Heart right ventricle (tissue), 16 donors: ENCODE data around the gene MRAS. TPM values are rescaled to one million over a fixed set of nuclear protein-coding genes. Genes with fewer than 3 reads are reported as not detected.
"Not testable (repeated sequence)": the region's sequence is repeated elsewhere in the genome, so short reads cannot be mapped to it uniquely, and the experiment has no call there.

ENCODE experiments used
- ATAC-seq, 8 donors: fragments of 200-7000 bp; cut with Tn5 transposase; one replicate each; pipeline ENCODE4 v1.9.1; 2020; ENCODE audit warnings: mild to moderate bottlenecking in 8 of 8, moderate library complexity in 8 of 8, moderate number of reproducible peaks in 1 of 8
- DNase-seq, 2 donors: peaks; one replicate each; pipeline ENCODE4 v3.0.0-alpha.2; 2020
- H3K27ac ChIP-seq, 10 donors: fragments of 200-600 bp; sonication (generic) in 2 of 10; one replicate each; pipeline versions ENCODE4 v1.5.0 to v1.8.0; 2020 to 2022; ENCODE audit warnings: mild to moderate bottlenecking in 3 of 10
- H3K27me3 ChIP-seq, 7 donors: fragments of 200-600 bp; one replicate each; pipeline ENCODE4 v1.8.0; 2021 to 2022; ENCODE audit warnings: mild to moderate bottlenecking in 2 of 7
- H3K36me3 ChIP-seq, 9 donors: fragments of 200-600 bp; sonication (generic) in 1 of 9; one replicate each; pipeline versions ENCODE4 v1.5.0 to v1.8.0; 2020 to 2022; ENCODE audit warnings: mild to moderate bottlenecking in 2 of 9
- H3K4me1 ChIP-seq, 9 donors: fragments of 200-600 bp; sonication (generic) in 1 of 9; one replicate each; pipeline versions ENCODE4 v1.5.0 to v1.8.0; 2020 to 2022; ENCODE audit warnings: mild to moderate bottlenecking in 4 of 9
- H3K4me3 ChIP-seq, 10 donors: fragments of 200-600 bp; sonication (generic) in 2 of 10; one replicate each; pipeline versions ENCODE4 v1.5.0 to v1.8.0; 2020 to 2022; ENCODE audit warnings: mild to moderate bottlenecking in 7 of 10, moderate library complexity in 2 of 10
- H3K9me3 ChIP-seq, 11 donors: fragments of 200-600 bp in 10 of 11; sonication (generic) in 2 of 11; one replicate each; pipeline versions ENCODE4 v1.5.0 to v1.8.0; 2013 to 2022; ENCODE audit warnings: mild to moderate bottlenecking in 2 of 11, control low read depth in 1 of 11, moderate library complexity in 1 of 11
- CTCF ChIP-seq, 9 donors: fragments of 200-600 bp; sonication (generic) in 2 of 9; IDR thresholded peaks; one replicate each; pipeline versions ENCODE4 v1.5.0 to v1.8.0; 2021 to 2022; ENCODE audit warnings: antibody characterized with exemption in 9 of 9, mild to moderate bottlenecking in 5 of 9, moderate library complexity in 1 of 9
- WGBS, 2 donors: extraction: QIAGEN DNeasy Blood & Tissue Kit; methylation state at CpG; one replicate each; pipeline ENCODE4 v1.1.7; 2013; ENCODE audit warnings: inconsistent platforms in 1 of 2; 5-methylcytosine and 5-hydroxymethylcytosine counted together
- intact Hi-C, 10 donors: fragments of 100-400 bp; cut with DNase I; formaldehyde crosslinking; loops; one replicate each; pipeline versions ENCODE4 v1.11.1 to v1.14.2; 2022
- polyA plus RNA-seq, 2 donors: library from polyadenylated mRNA; stranded (reverse); fragments of 200-250 nt; gene quantifications; one replicate each; pipeline ENCODE4 v1.2.3, GENCODE V29; 2013
- total RNA-seq, 10 donors: library from RNA; stranded (reverse); fragmentation: NEBNext Ultra II Directional in 3 of 10; extraction: Animal tissue kit (Norgen Biotek cat#: 25700) in 3 of 10; gene quantifications; one replicate each; pipeline versions ENCODE4 v1.2.1 to v1.2.4, GENCODE V29; 2021 to 2023
- donor health status: Arrhythmogenic right ventricular cardiomyopathy.
- donor health status: ischemic (EF 13 %, LVEDD 7.1; RV severe dilation, severe dysfunction).
- donor health status: healthy with polysubstance abuse.
- donor health status: DM: no; HTN: yes; CAD: no.
- donor health status: DM: no; HTN: no; CAD: no.
- donor health status: ischemic (EF 25% LVEDD 6.9; RV normal size, moderate dysfunction).
- donor health status: ischemic (EF 25% LVEDD 5.7; RV mildly dilated, moderate dysfunction).
- donor health status: healthy.
- donor health status: DM: yes; HTN: yes; CAD: no.
- donor health status: Ischemic cardiomyopathy.
- donor health status: ischemic (EF 35%, LVEDD 5.7; RV mildly dilated, moderate dysfunction).
- donor health status: nonischemic (EF 11% LVEDD 7.7; RV severe dilation, severe dysfunction).
- donor health status: DM: yes; HTN: yes; CAD: no.
- donor health status: PGD.
- donor health status: ischemic (EF 29% LVEDD 5.4; RV normal size, mild dysfunction).
- donor health status: nonischemic (EF 23%, LVEDD 6.1; RV moderate dilation, normal function).

MRAS gene
- total and polyA plus RNA-seq, 12 donors: 78.6 to 381 (median 256) TPM

DNA sequence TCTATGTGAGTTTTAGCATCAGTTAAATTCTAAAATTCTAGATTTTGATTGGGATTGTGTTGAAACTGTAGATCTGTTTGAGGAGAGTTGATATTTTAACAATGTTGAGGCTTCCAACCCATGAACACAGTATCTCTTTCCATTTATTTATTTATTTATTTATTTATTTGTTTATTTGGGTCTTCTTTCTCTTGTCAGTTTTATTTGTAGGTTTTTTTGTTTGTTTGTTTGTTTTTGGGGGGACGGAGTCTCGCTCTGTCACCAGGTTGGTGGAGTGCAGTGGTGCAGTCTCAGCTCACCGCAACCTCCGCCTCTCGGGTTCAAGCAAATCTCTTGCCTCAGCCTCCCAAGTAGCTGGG is 25.3 kb downstream of the MRAS start:
- H3K4me1 ChIP-seq: peaks cover 11 to 93% (median 61%) of the 10 kb centered on the region in 9 donors
- 95 to 97% methylated on average over 5 of the region's 5 CpGs for WGBS, 2 donors
- peaks cover 0 to 3% (median 0%) of the 10 kb centered on the region in 11 donors for H3K9me3 ChIP-seq
- peaks cover 0 to 28% (median 0%) of the 10 kb centered on the region in 9 donors for H3K36me3 ChIP-seq
- no peaks in the 10 kb centered on the region for H3K27me3 ChIP-seq
- no peak overlapping the region for H3K4me3 ChIP-seq
- intact Hi-C loops: no loop called here
- ATAC-seq (no peak), DNase-seq (no peak)
- no peak for TF ChIP-seq CTCF (IDR thresholded peaks at IDR 0.05)
- peak overlapping the region in 9 of 10 donors; percentile 47 to 94 (median 86) for H3K27ac ChIP-seq

DNA sequence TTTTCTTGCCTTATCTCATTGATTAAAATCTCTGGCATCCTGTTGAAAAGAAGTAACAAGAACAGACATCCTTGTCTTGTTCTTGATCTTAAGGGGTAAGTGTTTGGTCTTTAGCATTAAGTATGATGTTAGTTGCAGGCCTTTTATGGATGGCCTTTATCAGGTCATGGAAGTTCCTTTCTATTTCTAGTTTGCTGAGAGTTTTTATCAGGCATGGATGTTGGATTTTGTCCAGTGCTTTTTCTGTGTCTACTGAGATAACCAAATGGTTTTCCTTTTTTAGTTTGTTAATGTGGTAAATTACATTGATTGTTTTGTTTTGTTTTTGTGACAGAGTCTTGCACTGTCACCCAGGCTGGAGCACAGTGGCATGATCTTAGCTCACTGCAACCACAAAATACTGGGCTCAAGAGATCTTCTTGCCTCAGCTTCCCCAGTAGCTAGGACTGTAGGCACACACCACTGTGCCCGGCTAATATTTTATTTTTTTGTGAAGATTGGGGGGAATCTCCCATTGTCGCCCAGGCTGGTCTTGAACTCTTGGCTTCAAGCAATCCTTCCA is 26.3 kb downstream of the MRAS start:
- DNase-seq (peak in 1 of 2 donors; percentile 57), ATAC-seq (peak; percentile 43 to 76 (median 64))

GRCh38 chr3:138375447-138375846 is 27.1 kb downstream of the MRAS start:
- no peak overlapping the region for H3K4me3 ChIP-seq
- 70 to 75% methylated on average over 4 of the region's 4 CpGs for WGBS, 2 donors

More for the DNA sequence above, 26.3 kb downstream of the MRAS start:
- H3K36me3 ChIP-seq: peaks cover 0 to 32% (median 0%) of the 10 kb centered on the region in 9 donors
- peak overlapping the region; percentile 69 to 94 (median 85) for H3K27ac ChIP-seq
- TF ChIP-seq CTCF (IDR thresholded peaks at IDR 0.05): no peak
- 37 to 38% methylated on average over 2 of the region's 2 CpGs for WGBS, 2 donors
- H3K4me1 ChIP-seq: peaks cover 1 to 92% (median 55%) of the 10 kb centered on the region in 9 donors
- H3K4me3 ChIP-seq: no peak overlapping the region
- peaks cover 0 to 3% (median 0%) of the 10 kb centered on the region in 11 donors for H3K9me3 ChIP-seq
- H3K27me3 ChIP-seq: no peaks in the 10 kb centered on the region
- intact Hi-C loops: no loop called here

GRCh38 chr3:138376663-138377062 is 28.3 kb downstream of the MRAS start:
- H3K4me1 ChIP-seq: peaks cover 6 to 89% (median 57%) of the 10 kb centered on the region in 9 donors
- WGBS, 2 donors: 44 to 57% methylated on average over 2 of the region's 2 CpGs
- TF ChIP-seq CTCF (IDR thresholded peaks at IDR 0.05): no peak
- H3K9me3 ChIP-seq: no peaks in the 10 kb centered on the region
- ATAC-seq (peak in 3 of 8 donors; percentile 18 to 74 (median 34)), DNase-seq (no peak)
- H3K27ac ChIP-seq: peak overlapping the region in 9 of 10 donors; percentile 56 to 94 (median 86)
- peaks cover 0 to 33% (median 0%) of the 10 kb centered on the region in 9 donors for H3K36me3 ChIP-seq
- no peaks in the 10 kb centered on the region for H3K27me3 ChIP-seq
- H3K4me3 ChIP-seq: no peak overlapping the region
- intact Hi-C loops: no loop called here

More at GRCh38 chr3:138375447-138375846, 27.1 kb downstream of the MRAS start:
- DNase-seq (no peak), ATAC-seq (no peak)
- peaks cover 0 to 84% (median 52%) of the 10 kb centered on the region in 9 donors for H3K4me1 ChIP-seq
- no peaks in the 10 kb centered on the region for H3K27me3 ChIP-seq
- TF ChIP-seq CTCF (IDR thresholded peaks at IDR 0.05): no peak
- H3K27ac ChIP-seq: peak overlapping the region; percentile 69 to 94 (median 85)
- peaks cover 0 to 33% (median 0%) of the 10 kb centered on the region in 9 donors for H3K36me3 ChIP-seq
- peaks cover 0 to 3% (median 0%) of the 10 kb centered on the region in 11 donors for H3K9me3 ChIP-seq
- intact Hi-C loops: no loop called here

DNA sequence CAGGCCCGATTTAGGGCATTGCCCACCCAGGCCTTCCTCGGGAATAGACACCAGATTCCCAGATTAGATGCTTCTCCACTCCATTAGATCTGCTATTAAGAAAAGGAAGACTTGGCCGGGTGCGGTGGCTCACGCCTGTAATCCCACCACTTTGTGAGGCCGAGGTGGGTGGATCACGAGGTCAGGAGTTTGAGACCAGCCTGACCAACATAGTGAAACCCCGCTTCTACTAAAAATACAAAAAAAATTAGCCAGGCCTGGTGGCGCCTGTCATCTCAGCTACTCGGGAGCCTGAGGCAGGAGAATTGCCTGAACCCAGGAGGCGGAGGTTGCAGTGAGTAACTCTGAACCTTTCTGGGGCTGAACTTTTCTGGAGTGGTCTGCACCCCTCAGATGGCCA is 28.8 kb downstream of the MRAS start:
- intact Hi-C loops: not testable (repeated sequence)

More for the DNA sequence above, 28.8 kb downstream of the MRAS start:
- peak overlapping the region; percentile 35 to 94 (median 80) for H3K27ac ChIP-seq
- WGBS, 2 donors: 92 to 93% methylated on average over 11 of the region's 11 CpGs
- H3K36me3 ChIP-seq: peaks cover 0 to 33% (median 0%) of the 10 kb centered on the region in 9 donors
- not testable (repeated sequence) for DNase-seq, H3K4me3 ChIP-seq, H3K27me3 ChIP-seq, ATAC-seq, H3K9me3 ChIP-seq
- H3K4me1 ChIP-seq: peaks cover 11 to 89% (median 62%) of the 10 kb centered on the region in 9 donors
